Activated naive CD8-positive, alpha-beta T cell treated with anti-CD3 and anti-CD28 coated beads, Interleukin-2, amount 50 U/mL, for 24 hours (primary cell): ENCODE data around the gene NINL.
A peak's percentile ranks its signal among the peaks of the same experiment; 100 is the strongest.

ENCODE experiments used
- ATAC-seq: fragments of 150-1000 bp; cut with Tn5 transposase; one replicate; pipeline ENCODE4 v1.10.0; 2021
- DNase-seq: peaks from one replicate; pipeline ENCODE4 v3.0.0; 2021
- H3K27ac Mint-ChIP-seq: one replicate; pipeline ENCODE4 v1.8.0; 2021; ENCODE audit warnings: mild to moderate bottlenecking, mixed read lengths
- H3K27me3 Mint-ChIP-seq: one replicate; pipeline ENCODE4 v1.8.0; 2021; ENCODE audit warnings: mixed read lengths
- H3K36me3 Mint-ChIP-seq: one replicate; pipeline ENCODE4 v1.8.0; 2021; ENCODE audit warnings: low read depth, mixed read lengths
- H3K4me1 Mint-ChIP-seq: one replicate; pipeline ENCODE4 v1.8.0; 2021; ENCODE audit warnings: mixed read lengths
- H3K4me3 Mint-ChIP-seq: one replicate; pipeline ENCODE4 v1.8.0; 2021; ENCODE audit warnings: mild to moderate bottlenecking, moderate library complexity, mixed read lengths
- H3K9me3 Mint-ChIP-seq: one replicate; pipeline ENCODE4 v1.8.0; 2021; ENCODE audit warnings: mixed read lengths

NINL gene

DNA sequence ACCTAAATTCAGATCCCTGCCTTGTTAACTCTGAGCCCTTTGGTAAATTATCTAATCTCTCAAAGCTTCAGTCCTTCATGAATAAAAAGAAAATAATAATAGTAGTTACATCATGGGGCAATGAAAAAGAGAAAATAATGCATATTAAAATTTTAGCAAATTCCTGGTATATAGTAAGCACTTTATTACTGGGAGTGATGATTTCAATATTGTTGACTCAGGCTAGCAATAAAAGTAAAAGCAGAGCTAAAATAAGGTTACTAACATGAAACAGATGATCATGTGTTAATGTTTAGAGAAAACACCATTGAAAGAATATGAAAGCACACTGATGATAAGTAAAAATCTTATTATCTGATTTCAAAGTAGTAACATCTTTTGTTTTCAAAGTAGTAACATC, 164.2 kb downstream of the NINL start:
- Mint-ChIP-seq H3K27ac (no peak overlapping the region), H3K27me3 (no peaks in the 10 kb centered on the region), H3K36me3 (peaks cover 39% of the 10 kb centered on the region), H3K4me1 (peaks cover 12% of the 10 kb centered on the region), H3K4me3 (no peak overlapping the region), H3K9me3 (no peaks in the 10 kb centered on the region)
- DNase-seq (no peak), ATAC-seq (no peak)

DNA sequence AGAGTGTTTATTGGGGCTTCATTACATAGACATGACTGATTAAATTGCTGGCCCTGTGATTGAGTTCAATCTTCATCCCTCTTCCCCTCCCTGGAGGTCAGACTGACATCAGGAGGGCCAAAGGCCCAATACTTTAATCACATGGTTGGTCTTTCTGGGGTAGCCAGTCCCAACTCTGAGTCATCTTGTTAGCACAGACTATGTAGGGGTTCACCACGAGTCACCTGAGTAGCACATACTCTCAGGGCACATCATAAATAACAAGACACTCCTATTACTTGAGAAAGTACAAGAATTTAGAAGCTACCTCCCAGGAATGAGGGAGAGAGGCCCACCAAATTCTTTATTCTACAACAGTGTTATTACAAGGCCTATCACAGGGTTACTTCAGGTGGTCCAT, 166.6 kb downstream of the NINL start:
- Mint-ChIP-seq H3K27ac (no peak overlapping the region), H3K9me3 (no peaks in the 10 kb centered on the region), H3K4me1 (no peaks in the 10 kb centered on the region), H3K36me3 (peaks cover 32% of the 10 kb centered on the region), H3K4me3 (no peak overlapping the region), H3K27me3 (no peaks in the 10 kb centered on the region)
- DNase-seq (no peak), ATAC-seq (no peak)

DNA sequence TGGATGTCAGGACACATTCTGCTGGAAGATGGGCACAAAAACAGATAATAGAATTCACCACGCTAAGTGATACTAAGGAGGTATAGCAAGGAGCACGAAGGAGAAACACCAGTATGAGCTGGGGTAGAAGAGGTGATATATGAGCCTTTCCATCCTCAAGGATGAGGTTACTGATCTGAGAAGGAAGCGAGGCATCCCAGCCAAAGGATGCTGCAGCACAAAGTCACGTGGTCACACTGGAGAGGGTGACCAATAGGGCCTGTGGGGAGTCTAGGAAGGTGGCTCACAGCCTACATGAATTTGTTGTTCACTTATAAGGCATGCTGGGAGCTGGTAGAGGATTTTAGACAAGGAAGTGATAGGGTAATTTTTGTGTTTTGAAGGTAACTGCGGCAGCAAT, 176.4 kb downstream of the NINL start:
- DNase-seq (no peak), ATAC-seq (no peak)
- Mint-ChIP-seq H3K4me1 (peaks cover 21% of the 10 kb centered on the region), H3K9me3 (peaks cover 8% of the 10 kb centered on the region), H3K27me3 (no peaks in the 10 kb centered on the region), H3K36me3 (peaks cover 19% of the 10 kb centered on the region), H3K4me3 (peak overlapping the region; percentile 85), H3K27ac (no peak overlapping the region)

DNA sequence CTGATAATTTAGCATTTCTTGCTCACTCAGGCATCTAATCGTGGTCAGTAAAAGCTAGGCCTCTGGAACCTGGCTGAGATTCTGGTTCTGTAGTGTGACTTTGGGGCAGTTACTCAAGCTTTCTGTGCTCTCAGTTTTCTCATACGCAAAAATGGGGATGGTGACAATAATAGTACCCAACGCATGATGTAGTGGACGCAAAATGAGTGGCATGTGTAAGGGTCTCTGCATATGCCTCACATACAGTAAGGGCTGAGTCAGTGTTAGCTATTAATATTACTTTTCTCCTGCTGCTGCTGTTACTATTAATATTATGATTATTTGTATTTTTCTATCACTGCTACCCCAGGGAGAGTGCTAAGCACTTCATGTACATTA, 177.2 kb downstream of the NINL start:
- H3K9me3 Mint-ChIP-seq = peaks cover 13% of the 10 kb centered on the region
- DNase-seq = no peak
- peak overlapping the region; percentile 94 for H3K27ac Mint-ChIP-seq
- peaks cover 21% of the 10 kb centered on the region for H3K4me1 Mint-ChIP-seq
- H3K27me3 Mint-ChIP-seq = no peaks in the 10 kb centered on the region
- no peak for ATAC-seq
- peaks cover 16% of the 10 kb centered on the region for H3K36me3 Mint-ChIP-seq
- peak overlapping the region; percentile 85 for H3K4me3 Mint-ChIP-seq

DNA sequence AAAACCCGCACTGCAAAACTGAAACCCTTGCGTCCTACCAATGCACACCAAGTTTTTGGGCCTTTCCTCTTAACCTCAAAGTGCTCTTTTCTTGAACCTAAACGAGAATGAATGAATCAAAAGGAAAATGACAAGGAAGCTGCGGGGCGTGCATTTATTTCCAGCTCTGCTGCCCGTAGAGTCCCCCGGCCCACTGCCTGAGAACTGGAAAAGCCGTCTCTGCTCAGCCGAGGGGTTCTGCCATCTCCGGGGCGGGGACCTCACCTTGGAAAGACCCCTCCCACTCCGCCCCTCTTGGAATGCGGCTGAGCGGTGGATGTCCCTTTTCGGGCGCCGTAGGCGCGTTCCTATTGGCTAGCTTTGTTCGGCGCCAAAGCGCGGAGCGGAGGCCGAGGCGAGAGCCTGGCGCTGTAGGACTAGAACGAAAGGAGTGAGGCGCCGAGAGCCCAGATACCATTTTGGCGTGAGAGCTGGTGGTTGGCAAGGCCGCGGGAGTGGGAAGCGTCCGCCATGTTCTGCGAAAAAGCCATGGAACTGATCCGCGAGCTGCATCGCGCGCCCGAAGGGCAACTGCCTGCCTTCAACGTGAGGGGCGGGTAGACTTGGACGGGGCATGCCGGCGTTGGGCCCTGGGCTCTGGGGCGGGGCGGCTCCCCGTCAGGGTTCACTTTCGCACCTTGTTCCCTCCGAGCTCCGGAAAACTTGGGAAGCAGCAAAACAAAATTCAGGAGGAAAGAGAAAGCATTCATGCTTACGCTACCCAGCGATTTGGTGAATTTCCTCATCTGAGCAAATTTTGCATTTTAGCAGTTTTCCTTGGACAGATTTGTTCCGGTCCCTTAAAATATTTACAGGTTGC, 177.8 kb downstream of the NINL start, which contains the start of gene GINS1:
Gene GINS1 (plus strand): TSS at position 363 of the 859 bp plus-strand sequence. CDS start 148 bp downstream, at position 511.
- peaks cover 18% of the 10 kb centered on the region for H3K36me3 Mint-ChIP-seq
- peak within 1 kb of the TSS; percentile 85 for H3K4me3 Mint-ChIP-seq
- DNase-seq (peak; percentile 94), ATAC-seq (peak; percentile 93)
- H3K27me3 Mint-ChIP-seq = no peaks in the 10 kb centered on the region
- peaks cover 18% of the 10 kb centered on the region for H3K9me3 Mint-ChIP-seq
- peak within 1 kb of the TSS; percentile 94 for H3K27ac Mint-ChIP-seq
- peaks cover 21% of the 10 kb centered on the region for H3K4me1 Mint-ChIP-seq
